IPS DF 4.7 (cell line): ENCODE data around the gene FAM237A.
A peak's percentile ranks its signal among the peaks of the same experiment; 100 is the strongest.

Source experiments
- DNase-seq: peaks from one replicate; pipeline ENCODE4 v3.0.0-alpha.2; 2013; ENCODE audit warnings: low spot score; ENCODE audit errors: extremely low read depth

Gene FAM237A

DNA sequence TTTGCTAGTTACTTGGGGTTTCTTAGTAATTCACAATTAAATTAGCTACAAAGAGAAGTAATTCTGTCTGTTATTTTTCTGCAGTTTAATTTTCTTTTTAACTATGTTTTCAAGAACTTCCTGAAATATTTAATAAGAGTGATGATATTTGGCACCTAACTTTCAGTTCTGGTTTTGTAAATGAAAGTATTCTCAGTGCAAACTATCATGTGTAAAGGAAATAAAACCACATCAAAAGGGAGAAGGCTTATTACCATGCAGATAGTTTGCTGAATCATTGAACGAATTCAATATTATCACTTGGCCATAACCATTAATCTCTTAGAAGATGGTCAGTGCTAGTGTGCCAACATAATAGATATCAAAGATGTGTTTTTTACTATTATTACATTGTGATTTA, 46.7 kb downstream of the FAM237A start:
- no peak for DNase-seq

DNA sequence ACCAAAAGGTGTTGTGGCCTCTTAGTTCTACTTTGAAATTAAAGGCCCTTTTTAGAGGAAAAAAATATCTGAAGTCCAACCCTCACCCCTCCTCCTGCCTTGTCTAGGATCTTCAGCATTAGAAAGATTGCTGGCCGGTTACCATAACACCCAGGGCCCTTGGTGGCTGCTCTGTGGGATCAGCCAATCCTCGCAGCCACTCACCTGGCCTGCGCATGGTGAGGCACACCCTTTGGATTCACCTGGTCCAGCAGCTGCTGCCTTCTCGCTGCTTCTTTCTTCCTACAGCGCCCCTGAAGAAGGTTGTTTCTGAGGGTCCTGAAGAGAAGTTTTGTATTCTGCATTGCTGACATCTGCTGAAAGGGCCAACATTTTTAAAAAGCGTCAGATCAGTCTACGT, 50.7 kb downstream of the FAM237A start:
- DNase-seq = no peak

DNA sequence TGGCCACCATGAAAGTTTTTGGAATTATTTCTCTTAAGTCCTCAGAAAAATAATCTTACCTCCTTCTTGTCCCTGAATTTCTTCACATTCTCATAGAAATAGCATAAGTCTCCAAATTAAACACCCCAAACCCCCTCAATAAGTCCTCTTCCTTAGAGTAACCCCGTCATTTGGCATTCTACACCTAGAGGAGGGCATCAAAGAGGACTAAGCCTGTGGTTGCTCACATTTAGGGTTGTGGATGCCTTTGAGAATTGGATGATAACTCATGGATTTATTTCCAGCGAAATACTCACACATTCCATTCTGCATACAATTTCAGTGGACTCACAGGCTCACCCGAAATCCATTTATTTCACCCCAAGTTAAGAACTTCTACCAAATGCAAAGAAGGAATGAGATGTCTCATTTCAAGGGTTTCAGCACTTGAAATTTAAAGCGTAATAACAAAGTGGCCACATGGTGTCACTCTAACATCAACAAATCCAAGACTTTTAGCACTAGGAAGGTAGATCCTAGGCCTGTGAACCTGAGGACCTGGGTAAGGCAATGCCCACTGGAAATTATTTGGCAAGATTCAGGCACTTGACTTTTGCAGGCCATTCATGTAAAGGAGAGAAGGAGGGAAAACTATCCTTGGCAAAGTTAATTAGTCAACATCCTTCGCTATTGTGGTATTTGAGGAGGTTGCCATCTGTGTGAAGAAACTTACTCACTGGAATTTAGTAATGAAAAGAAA, 51.3 kb downstream of the FAM237A start:
- peak; percentile 66 for DNase-seq

DNA sequence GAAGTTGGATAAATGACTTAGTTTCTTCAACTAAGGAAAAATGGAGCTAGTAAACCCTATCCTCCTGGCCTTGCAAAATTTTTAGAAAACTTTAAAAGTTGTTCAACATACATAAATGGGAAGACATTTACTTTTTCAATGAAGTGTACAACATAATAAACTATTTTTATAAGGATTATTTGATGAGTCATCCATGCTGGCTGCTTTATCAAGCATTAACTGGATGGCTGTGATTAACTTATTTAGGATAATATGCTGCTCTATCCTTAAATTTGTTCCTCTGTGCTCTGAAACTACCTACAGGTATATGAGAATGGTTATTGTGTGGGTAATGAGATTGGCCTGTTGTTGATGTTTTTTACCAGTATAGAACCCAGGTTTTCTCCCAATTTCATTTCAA, 54.6 kb downstream of the FAM237A start:
- DNase-seq = no peak

DNA sequence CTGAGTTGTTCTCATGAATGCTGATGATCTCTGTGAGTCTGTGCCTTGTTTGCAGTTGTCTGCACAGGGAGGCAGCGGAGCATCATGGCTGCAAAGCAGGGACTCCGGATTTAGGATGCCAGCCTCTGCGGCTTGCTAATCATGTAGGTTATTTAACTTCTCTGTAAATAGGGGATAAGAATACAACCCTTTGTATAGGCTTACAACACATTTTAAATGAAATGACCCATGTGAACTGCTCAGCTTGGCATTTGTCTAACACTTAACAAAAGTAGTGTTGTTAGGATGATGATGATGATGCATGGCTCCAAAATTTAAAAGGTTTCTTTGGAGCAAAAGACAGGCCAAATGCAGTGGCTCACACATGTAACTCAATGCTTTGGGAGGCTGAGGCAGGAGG, 56.5 kb downstream of the FAM237A start:
- DNase-seq = no peak
